NOMO-1 (cell line): ENCODE measurements around the gene PIF1.
A peak's percentile ranks its signal among the peaks of the same experiment; 100 is the strongest.
"Not testable (repeated sequence)": the region's sequence is repeated elsewhere in the genome, so short reads cannot be mapped to it uniquely, and the experiment has no call there.

ENCODE experiments used
- DNase-seq, 2 experiments: peaks; one replicate each; lab custom pipeline; 2025; ENCODE audit not compliant: unreplicated experiment in 2 of 2; lab: John Stamatoyannopoulos, UW

PIF1 gene

GRCh38 chr15:64847876-64848716 lies 22.6 kb upstream of the PIF1 start:
- DNase-seq: no peak

- no peak for DNase-seq
Measured at GRCh38 chr15:64847448-64847847, 22.0 kb upstream of the PIF1 start.

GRCh38 chr15:64847016-64847415 lies 21.6 kb upstream of the PIF1 start:
- no peak for DNase-seq

GRCh38 chr15:64845831-64846595 lies 20.6 kb upstream of the PIF1 start:
- no peak for DNase-seq

- DNase-seq: peak in 1 of 2 experiments; percentile 36
Measured at GRCh38 chr15:64845183-64845611, 19.8 kb upstream of the PIF1 start.

- DNase-seq: no peak
Measured at GRCh38 chr15:64844576-64845145, 19.2 kb upstream of the PIF1 start.

- DNase-seq: no peak
Measured at GRCh38 chr15:64843991-64844390, 18.5 kb upstream of the PIF1 start.

GRCh38 chr15:64842986-64843561 lies 17.6 kb upstream of the PIF1 start:
- peak; percentile 82 to 89 for DNase-seq

- peak in 1 of 2 experiments; percentile 50 for DNase-seq
Measured at GRCh38 chr15:64842096-64842939, 16.9 kb upstream of the PIF1 start.

GRCh38 chr15:64841344-64842095 lies 16.1 kb upstream of the PIF1 start, which contains the start of gene PLEKHO2:
Gene PLEKHO2 (plus strand): TSS chr15:64841915. CDS start chr15:64842017, 102 bp downstream.
- DNase-seq: peak; percentile 96 to 98

GRCh38 chr15:64841060-64841343 lies 15.6 kb upstream of the PIF1 start:
- no peak for DNase-seq

- peak; percentile 64 to 74 for DNase-seq
Measured at GRCh38 chr15:64837502-64837901, 12.1 kb upstream of the PIF1 start.

- DNase-seq: no peak
Measured at GRCh38 chr15:64836023-64836536, 10.6 kb upstream of the PIF1 start.

- DNase-seq: no peak
Measured at GRCh38 chr15:64833690-64834089, 8.2 kb upstream of the PIF1 start.

GRCh38 chr15:64828985-64829384 lies 3.5 kb upstream of the PIF1 start:
- DNase-seq: no peak

GRCh38 chr15:64824929-64825430 lies 467 bp downstream of the PIF1 start:
- DNase-seq: no peak

GRCh38 chr15:64816452-64816851 lies 9.0 kb downstream of the PIF1 start:
- no peak for DNase-seq

- DNase-seq: peak in 1 of 2 experiments; percentile 32
Measured at GRCh38 chr15:64814965-64815364, 10.5 kb downstream of the PIF1 start.

GRCh38 chr15:64814283-64814682 lies 11.2 kb downstream of the PIF1 start:
- DNase-seq: not testable (repeated sequence)
